ENCODE data around the gene UBE2V1. TPM values are rescaled to one million over a fixed set of nuclear protein-coding genes. Genes with fewer than 3 reads are reported as not detected.

The UBE2V1 gene
- total RNA-seq, 2 experiments from 2014 or later: 115 to 140 TPM

- H3K27ac Mint-ChIP-seq: no peak overlapping the region
Observed at GRCh38 chr20:50044353-50044960, 68.5 kb downstream of the UBE2V1 start.

GRCh38 chr20:50043573-50044352 is 69.2 kb downstream of the UBE2V1 start:
- no peaks in the 10 kb centered on the region for H3K36me3 ChIP-seq (ENCODE audit: insufficient read depth, low read length)
- no peak for ATAC-seq (ENCODE audit: poor library complexity)
- peaks cover 6% of the 10 kb centered on the region for H3K4me1 ChIP-seq (ENCODE audit: insufficient read depth, low read length)
- peaks cover 4 to 9% of the 10 kb centered on the region in 2 experiments for H3K9me3 ChIP-seq (ENCODE audit: control insufficient read depth in 1 of 2, insufficient read depth in 1 of 2, low read length in 2 of 2)
- no peak overlapping the region for H3K4me3 ChIP-seq (ENCODE audit: low read length)
- H3K9me3 Mint-ChIP-seq: no peaks in the 10 kb centered on the region
- DNase-seq: no peak
- H3K4me1 Mint-ChIP-seq (ENCODE audit: low read depth): peaks cover 5% of the 10 kb centered on the region
- H3K27ac ChIP-seq (ENCODE audit: low read depth in 1 of 2, low read length in 2 of 2): no peak overlapping the region
- H3K36me3 Mint-ChIP-seq (ENCODE audit: low read depth): no peaks in the 10 kb centered on the region
- H3K27ac Mint-ChIP-seq: no peak overlapping the region
- no peak for TF ChIP-seq CTCF (IDR thresholded peaks at IDR 0.05)
- peaks cover 12 to 17% of the 10 kb centered on the region in 2 experiments for H3K27me3 ChIP-seq (ENCODE audit: control insufficient read depth in 1 of 2, insufficient read depth in 2 of 2, low read length in 2 of 2)
- POLR2A ChIA-PET: no interaction called here
- intact Hi-C loops (cut with DNase I, micrococcal nuclease): no loop called here
- CTCF ChIA-PET: no interaction called here
- H3K4me3 Mint-ChIP-seq: no peak overlapping the region
- H3K27me3 Mint-ChIP-seq: peaks cover 16% of the 10 kb centered on the region

More at GRCh38 chr20:50044353-50044960, 68.5 kb downstream of the UBE2V1 start:
- H3K4me1 Mint-ChIP-seq (ENCODE audit: low read depth): peaks cover 5% of the 10 kb centered on the region
- no peak for TF ChIP-seq CTCF (IDR thresholded peaks at IDR 0.05)
- Histone ChIP-seq H3K4me1 (ENCODE audit: insufficient read depth, low read length) (peaks cover 6% of the 10 kb centered on the region), H3K27ac (ENCODE audit: low read depth in 1 of 2, low read length in 2 of 2) (no peak overlapping the region), H3K4me3 (ENCODE audit: low read length) (no peak overlapping the region), H3K27me3 (ENCODE audit: control insufficient read depth in 1 of 2, insufficient read depth in 2 of 2, low read length in 2 of 2) (peaks cover 12 to 17% of the 10 kb centered on the region in 2 experiments), H3K36me3 (ENCODE audit: insufficient read depth, low read length) (no peaks in the 10 kb centered on the region), H3K9me3 (ENCODE audit: control insufficient read depth in 1 of 2, insufficient read depth in 1 of 2, low read length in 2 of 2) (peaks cover 4 to 9% of the 10 kb centered on the region in 2 experiments)
- no peaks in the 10 kb centered on the region for H3K36me3 Mint-ChIP-seq (ENCODE audit: low read depth)
- no peaks in the 10 kb centered on the region for H3K9me3 Mint-ChIP-seq
- H3K4me3 Mint-ChIP-seq: no peak overlapping the region
- DNase-seq (no peak), ATAC-seq (ENCODE audit: poor library complexity) (no peak)
- ChIA-PET POLR2A (no interaction called here), CTCF (no interaction called here)
- intact Hi-C loops (cut with DNase I, micrococcal nuclease): no loop called here
- peaks cover 20% of the 10 kb centered on the region for H3K27me3 Mint-ChIP-seq

GRCh38 chr20:50042370-50043313 is 70.3 kb downstream of the UBE2V1 start:
- Histone ChIP-seq H3K27ac (ENCODE audit: low read depth in 1 of 2, low read length in 2 of 2) (no peak overlapping the region), H3K4me1 (ENCODE audit: insufficient read depth, low read length) (peaks cover 2% of the 10 kb centered on the region), H3K36me3 (ENCODE audit: insufficient read depth, low read length) (no peaks in the 10 kb centered on the region), H3K4me3 (ENCODE audit: low read length) (no peak overlapping the region), H3K27me3 (ENCODE audit: control insufficient read depth in 1 of 2, insufficient read depth in 2 of 2, low read length in 2 of 2) (peaks cover 7 to 17% of the 10 kb centered on the region in 2 experiments), H3K9me3 (ENCODE audit: control insufficient read depth in 1 of 2, insufficient read depth in 1 of 2, low read length in 2 of 2) (peaks cover 4 to 9% of the 10 kb centered on the region in 2 experiments)
- CTCF ChIA-PET: no interaction called here
- Mint-ChIP-seq H3K27ac (no peak overlapping the region), H3K9me3 (no peaks in the 10 kb centered on the region), H3K36me3 (ENCODE audit: low read depth) (no peaks in the 10 kb centered on the region), H3K4me3 (no peak overlapping the region), H3K4me1 (ENCODE audit: low read depth) (peaks cover 5% of the 10 kb centered on the region), H3K27me3 (peaks cover 9% of the 10 kb centered on the region)
- TF ChIP-seq CTCF (IDR thresholded peaks at IDR 0.05): no peak
- no peak for DNase-seq
- no peak for ATAC-seq (ENCODE audit: poor library complexity)
- POLR2A ChIA-PET: no interaction called here
- intact Hi-C loops (cut with DNase I, micrococcal nuclease): no loop called here

Measured in CD4-positive, alpha-beta T cell (primary cell).